GM10248 (cell line): ENCODE results near the gene OSBPL6.

ENCODE experiments used
- CTCF ChIA-PET: fragments of 300-600 bp; sonication (Branson Sonifier 250); formaldehyde crosslinking; extraction: SDS; loops from one replicate; lab custom pipeline; 2021; ENCODE audit warnings: antibody characterized with exemption; lab: Yijun Ruan, JAX
- POLR2A ChIA-PET: fragments of 350-650 bp; sonication (Branson Sonifier 250); formaldehyde crosslinking; extraction: SDS; loops from one replicate; lab custom pipeline; 2020; ENCODE audit warnings: antibody characterized with exemption; lab: Yijun Ruan, JAX
- DNase-seq: peaks from one replicate; pipeline ENCODE4 v3.0.0; 2012; ENCODE audit errors: extremely low spot score
- CTCF ChIP-seq: IDR thresholded peaks from 2 replicates; pipeline ENCODE4 v1.5.1; 2012; ENCODE audit warnings: mild to moderate bottlenecking, low read depth; ENCODE audit errors: extremely low read depth, missing control alignments, control extremely low read depth

The OSBPL6 gene

DNA sequence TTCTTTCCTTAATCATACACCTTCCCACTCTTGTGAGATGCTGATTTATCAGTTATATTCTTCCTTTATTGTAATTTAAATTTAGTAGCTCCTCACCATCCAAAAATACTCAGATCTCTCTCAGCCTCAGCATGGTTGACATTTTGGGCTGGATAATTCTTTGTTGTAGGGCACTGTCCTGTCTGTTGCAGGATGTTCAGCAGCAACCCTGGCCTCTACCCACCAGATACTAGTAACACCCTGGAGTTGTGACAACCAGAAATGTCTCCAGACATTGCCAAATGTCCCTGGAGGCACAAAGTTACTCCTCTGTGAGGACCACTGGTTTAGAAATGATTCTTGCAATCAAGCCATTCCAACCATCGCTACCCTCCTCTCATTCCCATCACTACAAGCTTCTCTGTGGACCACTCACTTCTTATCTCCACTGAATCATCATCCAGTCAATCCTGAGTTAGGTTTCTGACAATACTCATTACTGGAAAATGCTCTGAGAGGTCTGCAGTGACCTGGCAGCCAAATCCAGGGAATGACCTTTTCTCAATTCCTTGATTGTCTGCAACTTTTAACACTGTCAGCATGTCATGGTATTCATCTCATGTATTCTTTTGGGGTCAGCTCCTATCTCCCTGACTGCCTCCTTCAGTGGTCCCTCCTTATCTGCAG lies 43.3 kb downstream of the OSBPL6 start:
- POLR2A ChIA-PET: no interaction called here
- no peak for TF ChIP-seq CTCF
- DNase-seq: no peak
- CTCF ChIA-PET: no interaction called here

DNA sequence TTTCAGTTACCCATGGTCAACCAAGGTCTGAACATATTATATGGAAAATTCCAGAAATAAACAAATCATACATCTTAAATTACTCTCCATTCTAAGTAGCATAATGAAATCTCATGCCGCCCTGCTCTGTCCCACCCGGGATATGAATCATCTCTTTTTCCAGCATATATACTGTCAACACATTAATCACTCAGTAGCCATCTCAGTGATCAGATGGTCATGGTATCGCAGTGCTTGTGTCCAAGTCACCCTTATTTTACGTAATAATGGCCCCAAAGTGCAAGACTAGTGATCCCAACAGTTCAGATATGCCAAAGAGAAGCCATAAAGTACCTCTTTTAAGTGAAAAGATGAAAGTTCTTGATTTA lies 43.8 kb downstream of the OSBPL6 start:
- ChIA-PET POLR2A (no interaction called here), CTCF (no interaction called here)
- TF ChIP-seq CTCF: no peak

GRCh38 chr2:178238750-178239149 lies 44.4 kb downstream of the OSBPL6 start:
- DNase-seq: no peak
- TF ChIP-seq CTCF: no peak
- ChIA-PET CTCF (no interaction called here), POLR2A (no interaction called here)

More for the DNA sequence above, 43.8 kb downstream of the OSBPL6 start:
- no peak for DNase-seq

GRCh38 chr2:178241844-178242551 lies 47.7 kb downstream of the OSBPL6 start:
- CTCF ChIA-PET: interaction anchor here (1.2 kb wide), 1 partner anchor 21 kb away, joined by 3 read pairs; no protein-coding TSS in a partner anchor
- POLR2A ChIA-PET: no interaction called here
- DNase-seq: no peak
- no peak for TF ChIP-seq CTCF

DNA sequence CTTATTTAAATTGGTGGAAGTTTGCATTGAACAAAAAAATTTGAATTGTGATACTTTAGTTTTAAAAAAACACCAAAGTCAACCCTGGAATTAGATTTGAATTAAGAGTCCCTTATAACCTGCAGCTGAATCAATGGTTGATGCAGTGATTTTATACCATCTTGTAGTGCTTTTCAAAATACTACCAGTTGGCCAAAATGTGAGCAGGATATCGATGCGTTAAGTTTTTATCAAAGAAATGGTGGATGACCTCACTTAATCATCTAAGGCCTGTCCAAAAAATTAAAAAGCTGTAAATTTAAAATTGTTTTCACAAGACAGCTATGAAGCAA lies 48.2 kb downstream of the OSBPL6 start:
- ChIA-PET CTCF (interaction anchor here (1.2 kb wide), 1 partner anchor 21 kb away, joined by 3 read pairs; no protein-coding TSS in a partner anchor), POLR2A (no interaction called here)
- no peak for DNase-seq
- no peak for TF ChIP-seq CTCF

GRCh38 chr2:178243961-178244360 lies 49.6 kb downstream of the OSBPL6 start:
- no peak for TF ChIP-seq CTCF
- DNase-seq: no peak
- CTCF ChIA-PET: interaction anchor here (1.3 kb wide), 1 partner anchor 8 kb away, joined by 4 read pairs; no protein-coding TSS in a partner anchor
- POLR2A ChIA-PET: no interaction called here
